Left colon (tissue), 2 donors: ENCODE results near the gene NAT14. TPM values are rescaled to one million over a fixed set of nuclear protein-coding genes. Genes with fewer than 3 reads are reported as not detected.
"Not testable (repeated sequence)": the region's sequence is repeated elsewhere in the genome, so short reads cannot be mapped to it uniquely, and the experiment has no call there.

Source experiments
- ATAC-seq: fragments of 200-7000 bp; cut with Tn5 transposase; one replicate; pipeline ENCODE4 v1.9.1; 2020; ENCODE audit warnings: mild to moderate bottlenecking, moderate library complexity
- DNase-seq, 2 donors: peaks; one replicate each; pipeline ENCODE4 v3.0.0-alpha.2; 2020
- intact Hi-C, 2 donors: fragments of 100-400 bp; cut with DNase I in 1 of 2; cut with micrococcal nuclease in 1 of 2; formaldehyde crosslinking; loops; one replicate each; pipeline versions ENCODE4 v1.11.2 to v1.14.0; 2022; cut with DNase I, micrococcal nuclease
- total RNA-seq, 2 donors: library from RNA; stranded (reverse); fragmentation: NEBNext Ultra II Directional; extraction: Animal tissue kit (Norgen Biotek cat#: 25700); gene quantifications; one replicate each; pipeline ENCODE4 v1.2.1, GENCODE V29; 2021
- donor health status: DM: no; HTN: no; CAD: no.
- donor health status: DM: yes; HTN: yes; CAD: no.

Gene NAT14
- total RNA-seq, 2 donors from 2014 or later = 4.0 to 4.8 TPM

- intact Hi-C loops = no loop called here
- ATAC-seq = no peak
- DNase-seq = no peak
These were observed 8.2 kb downstream of the NAT14 start for GRCh38 chr19:55493052-55493644.

GRCh38 chr19:55493645-55494171, 8.7 kb downstream of the NAT14 start:
- DNase-seq (no peak), ATAC-seq (no peak)
- intact Hi-C loops = no loop called here

- DNase-seq = no peak
- no peak for ATAC-seq
- intact Hi-C loops = no loop called here
These were observed 9.3 kb downstream of the NAT14 start for GRCh38 chr19:55494172-55494761.

GRCh38 chr19:55495646-55496349, 10.8 kb downstream of the NAT14 start:
- ATAC-seq = no peak
- intact Hi-C loops = no loop called here
- DNase-seq = no peak

- DNase-seq, intact Hi-C loops, ATAC-seq: not testable (repeated sequence)
These were observed 11.8 kb downstream of the NAT14 start for GRCh38 chr19:55496820-55497219.

GRCh38 chr19:55497763-55498162, 12.8 kb downstream of the NAT14 start:
- no peak for DNase-seq
- intact Hi-C loops = no loop called here
- no peak for ATAC-seq

GRCh38 chr19:55498246-55498840, 13.4 kb downstream of the NAT14 start:
- ATAC-seq (no peak), DNase-seq (no peak)
- intact Hi-C loops = no loop called here

GRCh38 chr19:55500368-55500952, 15.5 kb downstream of the NAT14 start:
- ATAC-seq (no peak), DNase-seq (no peak)
- intact Hi-C loops = no loop called here

GRCh38 chr19:55502197-55502952, 17.4 kb downstream of the NAT14 start:
- ATAC-seq = no peak
- no peak for DNase-seq
- intact Hi-C loops = no loop called here

GRCh38 chr19:55503157-55503501, 18.1 kb downstream of the NAT14 start:
- no peak for DNase-seq
- intact Hi-C loops = no loop called here
- ATAC-seq = no peak

GRCh38 chr19:55503502-55504251, 18.7 kb downstream of the NAT14 start:
- DNase-seq (peak; percentile 89 to 93), ATAC-seq (peak; percentile 98)
- intact Hi-C loops = no loop called here

GRCh38 chr19:55504252-55504603, 19.2 kb downstream of the NAT14 start:
- DNase-seq (no peak), ATAC-seq (peak; percentile 19)
- intact Hi-C loops = no loop called here

GRCh38 chr19:55504981-55505380, 20.0 kb downstream of the NAT14 start:
- intact Hi-C loops = loop anchor here in 1 of 2 donors (5.0 kb wide), 1 partner anchor 38 kb away; no protein-coding TSS in a partner anchor
- no peak for DNase-seq
- ATAC-seq = no peak

- intact Hi-C loops = loop anchor here in 1 of 2 donors (5.0 kb wide), 1 partner anchor 41 kb away; no protein-coding TSS in a partner anchor
- no peak for ATAC-seq
- no peak for DNase-seq
These were observed 23.1 kb downstream of the NAT14 start for GRCh38 chr19:55508120-55508519.

- DNase-seq (peak; percentile 93 to 95), ATAC-seq (peak; percentile 100)
- intact Hi-C loops = loop anchor here in 1 of 2 donors (10.0 kb wide), 2 partner anchors 88 to 118 kb away; partner anchors contain the start of genes ZNF524 and ZNF865
These were observed 32.1 kb downstream of the NAT14 start for GRCh38 chr19:55516878-55517620.

GRCh38 chr19:55519451-55520311, 34.7 kb downstream of the NAT14 start:
- intact Hi-C loops = loop anchor here in 1 of 2 donors (10.0 kb wide), 2 partner anchors 85 to 115 kb away; partner anchors contain the start of genes ZNF524 and ZNF865
- ATAC-seq (no peak), DNase-seq (no peak)
